HL-60 (cell line): Measurements from ENCODE around the gene ZMAT2.

Experiments used
- DNase-seq, 2 experiments: peaks; one replicate each; pipeline ENCODE4 v3.0.0-alpha.2; 2010 to 2020; ENCODE audit warnings: low read depth in 1 of 2, low spot score in 1 of 2
- H3K27ac ChIP-seq: fragments of 250-450 bp; sonication (Bioruptor Pico); replicated peaks from 2 replicates; pipeline ENCODE4 v1.5.1; 2020; ENCODE audit warnings: mild to moderate bottlenecking, moderate library complexity
- H3K27me3 ChIP-seq: fragments of 250-450 bp; sonication (Bioruptor Pico); 2 replicates; pipeline ENCODE4 v1.5.1; 2021; ENCODE audit warnings: mild to moderate bottlenecking, moderate library complexity; ENCODE audit not compliant: insufficient read depth, poor library complexity, severe bottlenecking
- H3K4me3 ChIP-seq: replicated peaks from 2 replicates; pipeline ENCODE4 v1.5.1; 2011; ENCODE audit warnings: mild to moderate bottlenecking, control low read depth, low read length; ENCODE audit not compliant: insufficient read depth
- GABPA ChIP-seq: IDR thresholded peaks from 2 replicates; pipeline ENCODE4 v1.6.1; 2012; ENCODE audit warnings: low read depth
- POLR2AphosphoS5 ChIP-seq: IDR thresholded peaks from 2 replicates; pipeline ENCODE4 v1.6.1; 2012; ENCODE audit warnings: low read depth
- SPI1 ChIP-seq: IDR thresholded peaks from 2 replicates; pipeline ENCODE4 v1.6.1; 2012; ENCODE audit warnings: low read depth, mild to moderate bottlenecking, borderline replicate concordance
- TF ChIP-seq, protein P1 (sequence below): IDR thresholded peaks from 2 replicates; pipeline ENCODE4 v1.6.1; 2012; ENCODE audit warnings: low read depth; ENCODE audit not compliant: insufficient replicate concordance
- TF ChIP-seq, protein P2 (sequence below): IDR thresholded peaks from one replicate; pipeline ENCODE4 v1.5.1; 2011; ENCODE audit warnings: low read length, control low read depth, inconsistent platforms; ENCODE audit not compliant: insufficient read depth

Gene ZMAT2

DNA sequence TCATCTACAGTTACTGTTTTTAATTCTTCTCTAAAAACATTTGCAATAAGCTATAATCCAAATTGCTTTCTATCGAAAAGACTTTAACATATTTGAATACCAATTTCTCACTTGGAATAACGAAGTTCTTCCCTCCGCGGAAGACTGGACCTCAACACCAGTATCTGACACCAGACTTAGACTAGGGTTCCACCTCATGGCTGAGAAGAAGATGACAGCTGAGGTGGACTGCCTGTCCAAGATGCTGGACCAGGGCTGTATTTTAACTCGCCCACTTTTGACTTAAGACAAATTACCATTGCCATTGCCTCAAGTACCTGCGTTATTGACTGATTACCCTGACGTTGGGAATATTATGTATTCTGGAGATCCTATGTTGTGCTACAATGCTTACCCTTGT lies 34.1 kb downstream of the ZMAT2 start:
- Histone ChIP-seq H3K27ac (no peak overlapping the region), H3K27me3 (no peaks in the 10 kb centered on the region), H3K4me3 (no peak overlapping the region)
- no peak for DNase-seq
- TF ChIP-seq, protein P1, sequence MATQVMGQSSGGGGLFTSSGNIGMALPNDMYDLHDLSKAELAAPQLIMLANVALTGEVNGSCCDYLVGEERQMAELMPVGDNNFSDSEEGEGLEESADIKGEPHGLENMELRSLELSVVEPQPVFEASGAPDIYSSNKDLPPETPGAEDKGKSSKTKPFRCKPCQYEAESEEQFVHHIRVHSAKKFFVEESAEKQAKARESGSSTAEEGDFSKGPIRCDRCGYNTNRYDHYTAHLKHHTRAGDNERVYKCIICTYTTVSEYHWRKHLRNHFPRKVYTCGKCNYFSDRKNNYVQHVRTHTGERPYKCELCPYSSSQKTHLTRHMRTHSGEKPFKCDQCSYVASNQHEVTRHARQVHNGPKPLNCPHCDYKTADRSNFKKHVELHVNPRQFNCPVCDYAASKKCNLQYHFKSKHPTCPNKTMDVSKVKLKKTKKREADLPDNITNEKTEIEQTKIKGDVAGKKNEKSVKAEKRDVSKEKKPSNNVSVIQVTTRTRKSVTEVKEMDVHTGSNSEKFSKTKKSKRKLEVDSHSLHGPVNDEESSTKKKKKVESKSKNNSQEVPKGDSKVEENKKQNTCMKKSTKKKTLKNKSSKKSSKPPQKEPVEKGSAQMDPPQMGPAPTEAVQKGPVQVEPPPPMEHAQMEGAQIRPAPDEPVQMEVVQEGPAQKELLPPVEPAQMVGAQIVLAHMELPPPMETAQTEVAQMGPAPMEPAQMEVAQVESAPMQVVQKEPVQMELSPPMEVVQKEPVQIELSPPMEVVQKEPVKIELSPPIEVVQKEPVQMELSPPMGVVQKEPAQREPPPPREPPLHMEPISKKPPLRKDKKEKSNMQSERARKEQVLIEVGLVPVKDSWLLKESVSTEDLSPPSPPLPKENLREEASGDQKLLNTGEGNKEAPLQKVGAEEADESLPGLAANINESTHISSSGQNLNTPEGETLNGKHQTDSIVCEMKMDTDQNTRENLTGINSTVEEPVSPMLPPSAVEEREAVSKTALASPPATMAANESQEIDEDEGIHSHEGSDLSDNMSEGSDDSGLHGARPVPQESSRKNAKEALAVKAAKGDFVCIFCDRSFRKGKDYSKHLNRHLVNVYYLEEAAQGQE: no peak
- TF ChIP-seq POLR2AphosphoS5: no peak

DNA sequence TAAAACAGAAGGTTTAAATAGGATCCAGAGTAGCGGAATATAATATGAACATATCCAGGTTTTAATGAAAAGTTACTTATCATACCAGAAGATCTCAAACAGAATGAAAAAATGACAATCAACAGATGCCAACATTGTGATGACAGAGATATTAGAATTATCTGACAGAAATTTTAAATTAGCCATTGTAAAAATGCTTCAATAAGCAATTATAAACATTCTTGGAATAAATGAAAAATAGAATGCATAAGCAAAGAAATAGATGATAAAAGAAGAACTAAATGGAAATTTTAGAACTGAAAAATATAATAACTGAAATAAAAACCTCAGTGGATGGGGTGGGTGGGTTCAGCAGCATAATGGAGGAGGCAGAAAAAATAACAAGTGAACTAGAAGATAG lies 37.2 kb downstream of the ZMAT2 start:
- Histone ChIP-seq H3K4me3 (no peak overlapping the region), H3K27me3 (no peaks in the 10 kb centered on the region), H3K27ac (no peak overlapping the region)
- TF ChIP-seq POLR2AphosphoS5 (no peak), SPI1 (no peak), GABPA (no peak)
- TF ChIP-seq, protein P1: no peak
- TF ChIP-seq, protein P2, sequence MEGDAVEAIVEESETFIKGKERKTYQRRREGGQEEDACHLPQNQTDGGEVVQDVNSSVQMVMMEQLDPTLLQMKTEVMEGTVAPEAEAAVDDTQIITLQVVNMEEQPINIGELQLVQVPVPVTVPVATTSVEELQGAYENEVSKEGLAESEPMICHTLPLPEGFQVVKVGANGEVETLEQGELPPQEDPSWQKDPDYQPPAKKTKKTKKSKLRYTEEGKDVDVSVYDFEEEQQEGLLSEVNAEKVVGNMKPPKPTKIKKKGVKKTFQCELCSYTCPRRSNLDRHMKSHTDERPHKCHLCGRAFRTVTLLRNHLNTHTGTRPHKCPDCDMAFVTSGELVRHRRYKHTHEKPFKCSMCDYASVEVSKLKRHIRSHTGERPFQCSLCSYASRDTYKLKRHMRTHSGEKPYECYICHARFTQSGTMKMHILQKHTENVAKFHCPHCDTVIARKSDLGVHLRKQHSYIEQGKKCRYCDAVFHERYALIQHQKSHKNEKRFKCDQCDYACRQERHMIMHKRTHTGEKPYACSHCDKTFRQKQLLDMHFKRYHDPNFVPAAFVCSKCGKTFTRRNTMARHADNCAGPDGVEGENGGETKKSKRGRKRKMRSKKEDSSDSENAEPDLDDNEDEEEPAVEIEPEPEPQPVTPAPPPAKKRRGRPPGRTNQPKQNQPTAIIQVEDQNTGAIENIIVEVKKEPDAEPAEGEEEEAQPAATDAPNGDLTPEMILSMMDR: no peak
- DNase-seq: no peak

DNA sequence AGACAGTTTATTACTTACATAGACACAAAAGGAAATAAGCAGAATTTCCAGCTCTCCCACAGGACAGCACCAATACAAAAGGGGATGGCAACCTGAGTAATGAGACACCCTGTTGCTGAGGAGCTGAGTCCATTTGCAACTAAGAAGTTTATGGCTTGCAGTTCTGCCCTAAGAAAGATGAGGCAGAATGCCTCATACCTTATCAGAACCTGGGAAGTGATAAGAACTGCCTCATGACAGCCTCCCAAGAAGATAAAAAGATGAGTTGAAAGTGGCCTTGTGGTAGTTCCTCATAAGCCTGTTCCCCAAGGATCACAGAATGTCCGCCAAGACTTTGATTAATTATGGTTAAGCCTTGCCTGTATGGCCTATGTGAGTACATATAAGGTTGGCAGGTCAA lies 41.7 kb downstream of the ZMAT2 start:
- TF ChIP-seq GABPA: no peak
- TF ChIP-seq, protein P2: no peak
- TF ChIP-seq, protein P1: no peak
- TF ChIP-seq SPI1: no peak
- no peak for TF ChIP-seq POLR2AphosphoS5
- no peak overlapping the region for H3K4me3 ChIP-seq
- DNase-seq: no peak
- H3K27ac ChIP-seq: no peak overlapping the region
- no peaks in the 10 kb centered on the region for H3K27me3 ChIP-seq

DNA sequence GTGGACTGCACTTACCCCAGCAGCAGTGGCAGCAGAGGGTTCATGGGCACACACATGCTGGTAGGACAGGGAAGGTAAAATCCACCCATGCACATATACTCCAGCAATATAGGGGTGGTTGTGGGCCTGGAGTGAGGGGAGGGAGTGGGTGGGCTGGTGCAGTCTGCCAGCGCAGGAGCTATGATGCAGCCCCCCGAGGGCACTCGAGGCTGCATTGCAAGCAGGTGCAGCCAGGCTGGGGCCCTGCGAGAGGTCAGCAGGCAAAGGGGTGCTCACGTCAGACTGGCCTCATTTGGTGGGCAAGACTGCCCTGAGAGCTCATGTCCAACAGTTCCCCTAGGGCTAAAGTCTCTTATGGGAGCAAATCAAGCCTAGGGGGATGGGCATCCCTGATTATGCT lies 53.3 kb downstream of the ZMAT2 start:
- Histone ChIP-seq H3K4me3 (no peak overlapping the region), H3K27ac (no peak overlapping the region), H3K27me3 (no peaks in the 10 kb centered on the region)
- DNase-seq: no peak
- no peak for TF ChIP-seq POLR2AphosphoS5
- TF ChIP-seq, protein P2: no peak
- no peak for TF ChIP-seq SPI1
- TF ChIP-seq GABPA: no peak
- TF ChIP-seq, protein P1: no peak
